ENCODE results near the gene LCE1C. TPM values are rescaled to one million over a fixed set of nuclear protein-coding genes. Genes with fewer than 3 reads are reported as not detected.

The LCE1C gene
- total RNA-seq, 1 experiment from 2014 or later, result not detected

GRCh38 chr1:152774875-152775274 lies 31.6 kb downstream of the LCE1C start, which contains the start of gene LCE1F:
TSS of gene LCE1F (plus strand) at chr1:152775140. CDS start at chr1:152776372, 1,232 bp downstream.
- no peaks in the 10 kb centered on the region for H4K20me1 ChIP-seq (ENCODE audit: insufficient read depth, low read depth, low read length)
- peak; percentile 52 for DNase-seq
- no peak within 1 kb of the TSS for H3K4me3 ChIP-seq (ENCODE audit: low read length)

GRCh38 chr1:152770411-152770810 lies 36.0 kb downstream of the LCE1C start:
- H3K36me3 ChIP-seq (ENCODE audit: insufficient read depth, low read length), result no peaks in the 10 kb centered on the region
- no peak overlapping the region for H2AFZ ChIP-seq (ENCODE audit: low read length)
- H3K79me2 ChIP-seq (ENCODE audit: low read length), result no peaks in the 10 kb centered on the region
- no peak for DNase-seq
- no peak overlapping the region for H3K4me3 ChIP-seq (ENCODE audit: low read length)
- H3K4me2 ChIP-seq (ENCODE audit: low read depth, low read length, poor library complexity, severe bottlenecking), result no peak overlapping the region
- no peaks in the 10 kb centered on the region for H3K9me2 ChIP-seq (replicated peaks; ENCODE audit: insufficient read depth, low read length)
- H3K4me1 ChIP-seq (ENCODE audit: low read length), result no peaks in the 10 kb centered on the region
- no peak overlapping the region for H3K27ac ChIP-seq (ENCODE audit: low read length)
- no peaks in the 10 kb centered on the region for H4K20me1 ChIP-seq (ENCODE audit: insufficient read depth, low read depth, low read length)
- H3K9me3 ChIP-seq (ENCODE audit: low read length), result no peaks in the 10 kb centered on the region
- no peaks in the 10 kb centered on the region for H3K27me3 ChIP-seq (ENCODE audit: low read length)
- no peak overlapping the region for H3K9ac ChIP-seq (ENCODE audit: low read length)

More at GRCh38 chr1:152774875-152775274, 31.6 kb downstream of the LCE1C start, which contains the start of gene LCE1F:
- Histone ChIP-seq H3K9ac (ENCODE audit: low read length) (no peak within 1 kb of the TSS), H3K36me3 (ENCODE audit: insufficient read depth, low read length) (no peaks in the 10 kb centered on the region), H3K4me2 (ENCODE audit: low read depth, low read length, poor library complexity, severe bottlenecking) (no peak within 1 kb of the TSS), H3K27me3 (ENCODE audit: low read length) (no peaks in the 10 kb centered on the region), H3K27ac (ENCODE audit: low read length) (no peak within 1 kb of the TSS), H3K4me1 (ENCODE audit: low read length) (no peaks in the 10 kb centered on the region), H3K79me2 (ENCODE audit: low read length) (no peaks in the 10 kb centered on the region), H2AFZ (ENCODE audit: low read length) (no peak within 1 kb of the TSS), H3K9me3 (ENCODE audit: low read length) (no peaks in the 10 kb centered on the region), H3K9me2 (replicated peaks; ENCODE audit: insufficient read depth, low read length) (no peaks in the 10 kb centered on the region)

DNA sequence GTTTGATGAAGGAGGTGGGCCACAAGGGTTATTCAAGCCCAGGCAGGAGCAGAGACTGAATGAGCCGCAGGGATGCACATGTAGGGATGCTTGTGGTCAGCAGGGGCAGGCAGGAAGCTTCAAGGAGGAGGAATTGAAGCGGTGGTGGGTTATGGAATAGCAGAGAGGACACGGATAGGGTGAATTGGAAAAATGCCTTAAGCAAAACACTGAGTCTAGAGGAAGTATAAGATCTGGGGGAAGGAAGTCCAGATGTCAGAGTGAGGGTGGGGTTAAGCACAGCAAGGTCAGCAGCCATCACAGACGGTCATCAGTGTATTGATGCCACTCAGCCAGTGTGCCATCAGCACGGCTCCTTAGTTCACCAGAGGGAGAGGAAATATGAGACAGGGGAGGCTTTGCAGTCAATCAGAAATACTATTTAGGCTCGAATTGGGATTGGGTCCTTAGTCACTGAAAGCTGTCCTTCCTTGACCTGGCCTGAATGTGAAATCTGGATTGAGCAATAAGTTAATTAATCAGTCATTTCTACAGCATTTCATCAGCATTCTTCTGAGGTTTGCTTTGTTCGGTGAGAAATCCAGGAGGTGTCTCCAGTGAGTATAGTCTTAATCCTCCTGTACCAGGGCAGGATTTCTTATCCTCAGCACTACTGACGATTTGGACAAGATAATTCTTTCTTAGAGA lies 37.5 kb downstream of the LCE1C start:
- no peaks in the 10 kb centered on the region for H3K9me3 ChIP-seq (ENCODE audit: low read length)
- H2AFZ ChIP-seq (ENCODE audit: low read length), result no peak overlapping the region
- no peak overlapping the region for H3K9ac ChIP-seq (ENCODE audit: low read length)
- no peaks in the 10 kb centered on the region for H3K36me3 ChIP-seq (ENCODE audit: insufficient read depth, low read length)
- no peaks in the 10 kb centered on the region for H3K79me2 ChIP-seq (ENCODE audit: low read length)
- H3K4me1 ChIP-seq (ENCODE audit: low read length), result no peaks in the 10 kb centered on the region
- H3K4me2 ChIP-seq (ENCODE audit: low read depth, low read length, poor library complexity, severe bottlenecking), result no peak overlapping the region
- H3K27ac ChIP-seq (ENCODE audit: low read length), result no peak overlapping the region
- H3K4me3 ChIP-seq (ENCODE audit: low read length), result no peak overlapping the region
- H3K9me2 ChIP-seq (replicated peaks; ENCODE audit: insufficient read depth, low read length), result no peaks in the 10 kb centered on the region
- no peaks in the 10 kb centered on the region for H4K20me1 ChIP-seq (ENCODE audit: insufficient read depth, low read depth, low read length)
- no peaks in the 10 kb centered on the region for H3K27me3 ChIP-seq (ENCODE audit: low read length)
- DNase-seq, result no peak

DNA sequence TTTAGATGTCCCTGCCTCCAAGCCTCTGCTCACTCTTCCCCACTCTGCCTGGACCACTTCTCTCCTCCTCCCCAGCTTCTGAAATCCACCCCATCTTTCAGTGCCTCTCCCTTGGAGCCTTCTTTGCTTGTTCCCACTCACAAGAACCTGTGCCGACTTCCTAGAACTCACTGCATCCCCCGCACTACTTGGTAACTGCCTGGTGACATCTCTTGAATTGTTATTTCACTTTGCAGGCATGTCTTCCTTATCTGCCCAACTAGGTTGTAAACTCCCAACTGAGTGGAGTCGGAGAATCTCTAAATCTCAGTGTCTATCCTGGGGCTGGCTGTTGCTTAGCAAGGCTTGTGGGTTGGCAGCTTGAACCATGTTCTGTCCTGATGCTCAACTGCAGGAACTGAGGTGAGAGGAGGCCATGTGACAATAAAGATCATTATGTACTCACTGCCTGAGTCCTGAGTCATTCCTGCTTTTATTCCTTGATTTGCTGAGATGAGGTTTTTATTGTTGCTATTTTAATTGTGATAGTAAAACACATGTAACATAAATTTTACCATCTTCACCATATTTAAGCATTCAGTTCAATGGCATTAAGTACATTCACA lies 44.7 kb downstream of the LCE1C start:
- Histone ChIP-seq H2AFZ (ENCODE audit: low read length) (no peak overlapping the region), H4K20me1 (ENCODE audit: insufficient read depth, low read depth, low read length) (no peaks in the 10 kb centered on the region), H3K9me3 (ENCODE audit: low read length) (no peaks in the 10 kb centered on the region), H3K4me1 (ENCODE audit: low read length) (no peaks in the 10 kb centered on the region), H3K4me3 (ENCODE audit: low read length) (no peak overlapping the region), H3K27me3 (ENCODE audit: low read length) (no peaks in the 10 kb centered on the region), H3K9ac (ENCODE audit: low read length) (no peak overlapping the region), H3K79me2 (ENCODE audit: low read length) (no peaks in the 10 kb centered on the region), H3K36me3 (ENCODE audit: insufficient read depth, low read length) (no peaks in the 10 kb centered on the region), H3K4me2 (ENCODE audit: low read depth, low read length, poor library complexity, severe bottlenecking) (no peak overlapping the region), H3K27ac (ENCODE audit: low read length) (no peak overlapping the region), H3K9me2 (replicated peaks; ENCODE audit: insufficient read depth, low read length) (no peaks in the 10 kb centered on the region)
- DNase-seq, result no peak

- DNase-seq, result no peak
- Histone ChIP-seq H3K4me1 (ENCODE audit: low read length) (no peaks in the 10 kb centered on the region), H3K36me3 (ENCODE audit: insufficient read depth, low read length) (no peaks in the 10 kb centered on the region), H3K79me2 (ENCODE audit: low read length) (no peaks in the 10 kb centered on the region), H3K9me3 (ENCODE audit: low read length) (no peaks in the 10 kb centered on the region), H4K20me1 (ENCODE audit: insufficient read depth, low read depth, low read length) (no peaks in the 10 kb centered on the region), H3K4me2 (ENCODE audit: low read depth, low read length, poor library complexity, severe bottlenecking) (no peak overlapping the region), H2AFZ (ENCODE audit: low read length) (no peak overlapping the region), H3K9ac (ENCODE audit: low read length) (no peak overlapping the region), H3K27ac (ENCODE audit: low read length) (no peak overlapping the region), H3K27me3 (ENCODE audit: low read length) (no peaks in the 10 kb centered on the region), H3K9me2 (replicated peaks; ENCODE audit: insufficient read depth, low read length) (no peaks in the 10 kb centered on the region), H3K4me3 (ENCODE audit: low read length) (no peak overlapping the region)
Observed at GRCh38 chr1:152760551-152761190, 45.8 kb downstream of the LCE1C start.

DNA sequence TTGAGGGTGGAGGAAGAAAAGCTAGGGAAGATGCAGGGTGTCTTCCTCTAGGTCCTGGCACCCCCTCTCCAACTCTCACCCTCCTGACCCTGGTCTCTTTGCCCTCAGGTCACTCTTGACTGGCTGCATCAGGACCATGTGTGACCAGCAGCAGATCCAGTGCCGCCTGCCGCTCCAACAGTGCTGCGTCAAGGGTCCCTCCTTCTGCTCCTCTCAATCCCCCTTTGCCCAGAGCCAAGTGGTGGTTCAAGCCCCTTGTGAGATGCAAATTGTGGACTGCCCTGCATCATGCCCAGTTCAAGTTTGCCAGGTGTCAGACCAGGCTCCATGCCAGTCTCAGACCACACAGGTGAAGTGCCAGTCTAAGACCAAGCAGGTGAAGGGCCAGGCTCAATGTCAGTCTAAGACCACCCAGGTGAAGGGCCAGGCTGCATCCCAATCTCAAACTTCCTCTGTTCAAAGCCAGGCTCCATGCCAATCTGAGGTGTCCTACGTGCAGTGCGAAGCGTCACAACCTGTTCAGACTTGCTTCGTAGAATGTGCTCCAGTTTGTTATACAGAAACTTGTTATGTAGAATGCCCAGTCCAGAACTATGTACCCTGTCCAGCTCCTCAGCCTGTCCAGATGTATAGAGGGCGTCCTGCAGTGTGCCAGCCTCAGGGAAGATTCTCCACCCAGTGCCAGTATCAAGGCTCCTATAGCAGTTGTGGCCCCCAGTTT lies 46.8 kb downstream of the LCE1C start:
- H3K27ac ChIP-seq (ENCODE audit: low read length), result no peak overlapping the region
- H4K20me1 ChIP-seq (ENCODE audit: insufficient read depth, low read depth, low read length), result no peaks in the 10 kb centered on the region
- no peaks in the 10 kb centered on the region for H3K9me2 ChIP-seq (replicated peaks; ENCODE audit: insufficient read depth, low read length)
- no peak overlapping the region for H2AFZ ChIP-seq (ENCODE audit: low read length)
- no peaks in the 10 kb centered on the region for H3K79me2 ChIP-seq (ENCODE audit: low read length)
- H3K4me3 ChIP-seq (ENCODE audit: low read length), result no peak overlapping the region
- no peak for DNase-seq
- H3K4me2 ChIP-seq (ENCODE audit: low read depth, low read length, poor library complexity, severe bottlenecking), result no peak overlapping the region
- H3K27me3 ChIP-seq (ENCODE audit: low read length), result no peaks in the 10 kb centered on the region
- no peak overlapping the region for H3K9ac ChIP-seq (ENCODE audit: low read length)
- H3K36me3 ChIP-seq (ENCODE audit: insufficient read depth, low read length), result no peaks in the 10 kb centered on the region
- H3K4me1 ChIP-seq (ENCODE audit: low read length), result no peaks in the 10 kb centered on the region
- H3K9me3 ChIP-seq (ENCODE audit: low read length), result no peaks in the 10 kb centered on the region

DNA sequence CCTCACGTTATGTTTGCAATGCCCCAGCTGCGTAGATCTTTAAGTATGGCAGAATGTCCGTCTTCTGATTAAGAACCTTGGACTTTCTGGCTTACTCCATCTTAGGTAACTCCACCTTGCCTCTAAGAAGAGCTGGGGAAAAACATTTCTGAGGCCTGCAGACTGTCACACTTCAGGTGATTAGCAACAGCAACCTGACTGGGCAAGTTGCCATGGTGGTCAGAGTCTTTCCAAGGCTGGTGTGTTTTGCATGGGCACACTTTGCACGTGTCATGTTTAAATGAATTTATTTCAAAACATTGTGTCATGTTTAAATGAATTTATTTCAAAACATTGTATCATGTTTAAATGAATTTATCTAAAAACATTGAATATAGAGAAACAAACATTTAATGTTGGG lies 47.8 kb downstream of the LCE1C start:
- H2AFZ ChIP-seq (ENCODE audit: low read length), result no peak overlapping the region
- no peaks in the 10 kb centered on the region for H3K79me2 ChIP-seq (ENCODE audit: low read length)

DNA sequence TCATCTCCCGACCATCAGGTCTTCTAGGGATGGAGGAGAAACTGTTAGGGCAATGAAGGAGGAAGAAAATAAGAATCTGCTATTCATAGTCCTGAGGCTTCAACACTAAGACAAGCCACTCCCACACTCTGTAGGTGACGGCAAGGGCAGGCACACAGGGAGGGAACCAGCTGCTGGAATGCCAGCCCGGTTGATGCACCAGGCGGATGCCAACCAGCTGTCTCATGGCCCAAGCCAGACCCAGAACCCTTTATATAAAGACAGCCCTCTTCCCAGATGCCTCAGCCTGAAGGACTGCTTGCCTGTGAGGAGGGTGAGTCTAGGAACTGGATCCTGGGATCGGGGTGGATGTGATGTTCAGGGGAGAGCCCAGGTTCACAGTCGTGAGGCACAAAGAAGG lies 48.7 kb downstream of the LCE1C start, which contains the start of gene KPRP:
TSS of gene KPRP (plus strand) at position 279 of the 400 bp plus-strand sequence. CDS start 1,564 bp downstream, outside the sequence.
- Histone ChIP-seq H3K9me3 (ENCODE audit: low read length) (no peaks in the 10 kb centered on the region), H3K79me2 (ENCODE audit: low read length) (no peaks in the 10 kb centered on the region)

More for the DNA sequence above, 47.8 kb downstream of the LCE1C start:
- Histone ChIP-seq H3K27ac (ENCODE audit: low read length) (no peak overlapping the region), H3K27me3 (ENCODE audit: low read length) (no peaks in the 10 kb centered on the region), H4K20me1 (ENCODE audit: insufficient read depth, low read depth, low read length) (no peaks in the 10 kb centered on the region), H3K9me2 (replicated peaks; ENCODE audit: insufficient read depth, low read length) (no peaks in the 10 kb centered on the region), H3K36me3 (ENCODE audit: insufficient read depth, low read length) (no peaks in the 10 kb centered on the region), H3K4me2 (ENCODE audit: low read depth, low read length, poor library complexity, severe bottlenecking) (no peak overlapping the region), H3K4me3 (ENCODE audit: low read length) (no peak overlapping the region), H3K4me1 (ENCODE audit: low read length) (no peaks in the 10 kb centered on the region), H3K9ac (ENCODE audit: low read length) (no peak overlapping the region), H3K9me3 (ENCODE audit: low read length) (no peaks in the 10 kb centered on the region)
- DNase-seq, result no peak

More for the DNA sequence above, 48.7 kb downstream of the LCE1C start, which contains the start of gene KPRP:
- H3K36me3 ChIP-seq (ENCODE audit: insufficient read depth, low read length), result no peaks in the 10 kb centered on the region
- no peak within 1 kb of the TSS for H2AFZ ChIP-seq (ENCODE audit: low read length)
- no peaks in the 10 kb centered on the region for H3K4me1 ChIP-seq (ENCODE audit: low read length)
- DNase-seq, result no peak
- no peak within 1 kb of the TSS for H3K4me3 ChIP-seq (ENCODE audit: low read length)
- no peaks in the 10 kb centered on the region for H3K27me3 ChIP-seq (ENCODE audit: low read length)
- H3K9ac ChIP-seq (ENCODE audit: low read length), result no peak within 1 kb of the TSS
- H4K20me1 ChIP-seq (ENCODE audit: insufficient read depth, low read depth, low read length), result no peaks in the 10 kb centered on the region
- no peak within 1 kb of the TSS for H3K27ac ChIP-seq (ENCODE audit: low read length)
- no peaks in the 10 kb centered on the region for H3K9me2 ChIP-seq (replicated peaks; ENCODE audit: insufficient read depth, low read length)
- no peak within 1 kb of the TSS for H3K4me2 ChIP-seq (ENCODE audit: low read depth, low read length, poor library complexity, severe bottlenecking)
